ENCODE measurements around the gene USP46. TPM values are rescaled to one million over a fixed set of nuclear protein-coding genes. Genes with fewer than 3 reads are reported as not detected.

USP46 gene
- total and polyA plus RNA-seq, 12 donors: 1.9 to 37.5 (median 19.2) TPM

GRCh38 chr4:52665592-52665991 is 6.5 kb upstream of the USP46 start:
- Histone ChIP-seq H3K4me1 (replicated peaks in 1 of 2) (peaks cover 2 to 5% of the 10 kb centered on the region in 2 donors), H3K9me3 (replicated peaks in 1 of 3) (no peaks in the 10 kb centered on the region), H3K36me3 (replicated peaks in 1 of 2) (no peaks in the 10 kb centered on the region), H3K27me3 (no peaks in the 10 kb centered on the region), H3K27ac (no peak overlapping the region), H3K4me3 (no peak overlapping the region)
- intact Hi-C loops (cut with DNase I): no loop called here
- 15 to 33% (median 24%) methylated on average over 2 of the region's 2 CpGs for WGBS, 4 donors
- DNase-seq: no peak
- TF ChIP-seq, protein P1, sequence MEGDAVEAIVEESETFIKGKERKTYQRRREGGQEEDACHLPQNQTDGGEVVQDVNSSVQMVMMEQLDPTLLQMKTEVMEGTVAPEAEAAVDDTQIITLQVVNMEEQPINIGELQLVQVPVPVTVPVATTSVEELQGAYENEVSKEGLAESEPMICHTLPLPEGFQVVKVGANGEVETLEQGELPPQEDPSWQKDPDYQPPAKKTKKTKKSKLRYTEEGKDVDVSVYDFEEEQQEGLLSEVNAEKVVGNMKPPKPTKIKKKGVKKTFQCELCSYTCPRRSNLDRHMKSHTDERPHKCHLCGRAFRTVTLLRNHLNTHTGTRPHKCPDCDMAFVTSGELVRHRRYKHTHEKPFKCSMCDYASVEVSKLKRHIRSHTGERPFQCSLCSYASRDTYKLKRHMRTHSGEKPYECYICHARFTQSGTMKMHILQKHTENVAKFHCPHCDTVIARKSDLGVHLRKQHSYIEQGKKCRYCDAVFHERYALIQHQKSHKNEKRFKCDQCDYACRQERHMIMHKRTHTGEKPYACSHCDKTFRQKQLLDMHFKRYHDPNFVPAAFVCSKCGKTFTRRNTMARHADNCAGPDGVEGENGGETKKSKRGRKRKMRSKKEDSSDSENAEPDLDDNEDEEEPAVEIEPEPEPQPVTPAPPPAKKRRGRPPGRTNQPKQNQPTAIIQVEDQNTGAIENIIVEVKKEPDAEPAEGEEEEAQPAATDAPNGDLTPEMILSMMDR (IDR thresholded peaks at IDR 0.05): peak in 4 of 6 experiments; percentile 20 to 37 (median 26)
- no peak for TF ChIP-seq POLR2A (IDR thresholded peaks at IDR 0.05)

GRCh38 chr4:52664479-52664878 is 5.4 kb upstream of the USP46 start:
- H3K27ac ChIP-seq: no peak overlapping the region
- H3K36me3 ChIP-seq (replicated peaks in 1 of 2): no peaks in the 10 kb centered on the region
- H3K4me1 ChIP-seq (replicated peaks in 1 of 2): peaks cover 6 to 11% of the 10 kb centered on the region in 2 donors
- no peak for DNase-seq
- intact Hi-C loops (cut with DNase I): no loop called here
- no peak for TF ChIP-seq POLR2A (IDR thresholded peaks at IDR 0.05)
- TF ChIP-seq, protein P1 (IDR thresholded peaks at IDR 0.05): no peak
- no peaks in the 10 kb centered on the region for H3K27me3 ChIP-seq
- H3K9me3 ChIP-seq (replicated peaks in 1 of 3): no peaks in the 10 kb centered on the region
- H3K4me3 ChIP-seq: no peak overlapping the region

GRCh38 chr4:52661966-52662690 is 3.0 kb upstream of the USP46 start:
- H3K4me3 ChIP-seq: no peak overlapping the region
- no peak overlapping the region for H3K27ac ChIP-seq
- no peak for TF ChIP-seq POLR2A (IDR thresholded peaks at IDR 0.05)
- TF ChIP-seq, protein P1 (IDR thresholded peaks at IDR 0.05): no peak
- H3K4me1 ChIP-seq (replicated peaks in 1 of 2): peaks cover 11 to 23% of the 10 kb centered on the region in 2 donors
- DNase-seq: no peak
- no peaks in the 10 kb centered on the region for H3K27me3 ChIP-seq
- WGBS, 4 donors: 83 to 94% (median 87%) methylated on average over 4 of the region's 4 CpGs
- intact Hi-C loops (cut with DNase I): no loop called here
- H3K9me3 ChIP-seq (replicated peaks in 1 of 3): no peaks in the 10 kb centered on the region
- H3K36me3 ChIP-seq (replicated peaks in 1 of 2): no peaks in the 10 kb centered on the region

DNA sequence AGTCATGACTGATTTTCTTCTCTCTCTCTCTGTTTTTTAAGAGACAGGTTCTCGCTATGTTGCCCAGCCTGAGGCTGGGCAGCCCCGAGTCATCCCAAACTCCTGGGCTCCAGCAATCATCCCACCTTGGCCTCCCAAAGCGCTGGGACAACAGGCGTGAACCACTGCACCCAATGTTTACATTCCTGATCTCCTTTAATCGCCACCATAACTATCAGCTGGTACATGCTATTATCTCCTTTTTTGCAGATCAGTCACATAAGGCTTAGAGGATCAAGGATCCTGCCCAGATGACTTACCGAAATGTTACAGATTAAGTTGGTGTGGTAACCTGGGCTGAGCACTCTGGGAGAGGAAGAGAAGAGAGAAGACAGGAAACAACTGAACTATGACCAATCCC is 1.5 kb upstream of the USP46 start:
- no peaks in the 10 kb centered on the region for H3K36me3 ChIP-seq (replicated peaks in 1 of 2)
- H3K4me3 ChIP-seq: no peak overlapping the region
- DNase-seq: no peak
- H3K4me1 ChIP-seq (replicated peaks in 1 of 2): peaks cover 11 to 29% of the 10 kb centered on the region in 2 donors
- H3K9me3 ChIP-seq (replicated peaks in 1 of 3): no peaks in the 10 kb centered on the region
- TF ChIP-seq, protein P1 (IDR thresholded peaks at IDR 0.05): no peak
- no peak for TF ChIP-seq POLR2A (IDR thresholded peaks at IDR 0.05)
- intact Hi-C loops (cut with DNase I): no loop called here
- H3K27me3 ChIP-seq: no peaks in the 10 kb centered on the region
- no peak overlapping the region for H3K27ac ChIP-seq
- 95 to 98% (median 97%) methylated on average over 6 of the region's 6 CpGs for WGBS, 4 donors

Measured in adrenal gland (tissue), 12 donors.